GM18951 (cell line): ENCODE measurements around the gene SRC.

ENCODE experiments used
- POLR2A ChIP-seq: IDR thresholded peaks from 4 replicates; pipeline ENCODE4 v1.6.1; 2011; ENCODE audit warnings: mild to moderate bottlenecking; ENCODE audit not compliant: insufficient read length, insufficient read depth; ENCODE audit errors: extremely low read depth
- in situ Hi-C: fragments of 300-500 bp; cut with MboI; formaldehyde crosslinking; loops from one replicate; pipeline ENCODE4 v1.12.0; 2022; ENCODE audit warnings: low sequenced_read_pairs, mixed read lengths, inconsistent platforms; ENCODE audit not compliant: unreplicated experiment

Gene SRC

DNA sequence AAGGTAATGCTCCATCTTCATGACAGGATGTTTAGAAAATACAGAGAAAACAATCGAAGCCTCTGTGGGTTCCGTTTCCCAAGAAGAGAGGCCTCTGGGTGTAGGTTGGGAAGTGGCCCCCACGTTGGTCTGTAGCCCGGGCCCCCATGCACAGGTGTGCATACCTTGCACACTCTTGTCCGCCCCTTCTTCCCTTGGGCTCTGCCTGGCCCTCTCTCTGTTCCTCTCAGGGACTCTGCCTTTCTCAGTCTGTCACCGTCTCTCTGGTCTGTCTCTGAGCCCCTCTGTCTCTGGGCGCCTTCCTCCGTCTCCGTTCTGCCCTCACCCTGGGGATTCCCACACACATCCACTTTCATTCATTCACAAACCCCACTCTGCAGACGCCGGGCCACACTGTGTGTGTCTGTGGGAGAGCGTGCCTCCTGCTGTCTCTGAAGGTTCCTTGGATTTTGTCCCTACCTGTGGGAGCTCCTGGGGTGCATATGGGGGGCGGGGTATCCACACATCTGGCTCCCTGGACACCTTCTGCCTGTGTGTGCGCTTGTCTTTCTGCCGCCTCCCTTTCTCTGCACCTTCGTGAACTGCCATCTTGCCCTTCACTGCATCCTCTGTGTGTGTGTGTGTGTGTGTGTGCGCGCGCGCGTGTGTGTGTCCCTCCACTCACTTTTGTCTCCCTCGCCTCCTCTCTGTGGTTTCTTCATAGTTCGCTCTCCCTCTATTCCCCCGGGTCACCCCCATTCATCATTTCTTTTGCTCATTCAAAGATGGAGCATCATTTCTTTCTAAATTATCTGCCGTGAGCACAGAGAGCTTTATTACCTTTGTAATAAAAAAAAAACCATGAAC lies 75.3 kb downstream of the SRC start:
- in situ Hi-C loops, result no loop called here

DNA sequence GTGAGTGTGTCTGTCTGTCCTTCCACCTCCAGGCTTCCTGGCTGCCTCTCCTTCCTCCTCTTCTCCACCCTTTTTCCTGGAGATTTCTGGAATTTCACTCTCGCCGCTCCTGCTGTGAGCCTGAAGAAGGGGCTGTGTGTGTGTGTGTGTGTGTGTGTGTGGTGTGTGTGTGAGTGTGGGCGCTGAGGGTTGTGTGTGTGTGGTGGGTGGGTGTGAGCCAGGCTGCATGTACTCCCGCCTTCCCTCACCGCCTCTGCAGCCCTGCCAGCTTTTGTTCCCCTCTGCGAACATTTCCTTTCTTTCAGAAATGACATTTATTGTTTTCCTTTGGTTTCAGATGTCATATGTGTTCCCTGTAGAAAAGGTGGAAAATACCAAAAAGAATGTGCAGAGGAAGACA lies 76.0 kb downstream of the SRC start:
- in situ Hi-C loops, result no loop called here
- no peak for TF ChIP-seq POLR2A

More for the DNA sequence above, 75.3 kb downstream of the SRC start:
- TF ChIP-seq POLR2A, result no peak

DNA sequence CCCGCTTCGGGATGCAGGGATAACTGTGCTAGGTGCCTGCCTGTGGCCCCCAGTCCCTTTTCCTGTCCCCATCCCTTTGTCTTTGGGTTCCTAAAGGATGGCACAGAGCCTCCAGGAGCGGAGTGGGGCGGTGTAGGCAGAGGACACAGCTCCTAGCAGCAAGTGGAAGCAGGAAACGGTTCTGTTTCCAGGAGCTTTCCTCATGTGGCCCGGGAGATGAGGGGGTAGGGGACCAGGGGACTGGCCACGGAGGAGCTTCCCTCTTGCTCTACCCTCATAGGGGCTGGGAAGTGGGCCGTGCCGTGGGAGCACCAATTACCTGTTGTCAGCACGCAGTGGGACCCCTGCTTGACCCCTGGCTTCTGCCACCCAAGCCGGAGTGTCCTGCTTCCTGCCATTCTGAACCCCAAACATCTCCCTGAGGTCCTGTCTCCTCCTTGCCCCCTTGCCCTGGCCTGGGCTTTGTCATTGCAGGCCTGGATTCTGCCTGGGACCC lies 76.9 kb downstream of the SRC start:
- in situ Hi-C loops, result no loop called here
- no peak for TF ChIP-seq POLR2A

DNA sequence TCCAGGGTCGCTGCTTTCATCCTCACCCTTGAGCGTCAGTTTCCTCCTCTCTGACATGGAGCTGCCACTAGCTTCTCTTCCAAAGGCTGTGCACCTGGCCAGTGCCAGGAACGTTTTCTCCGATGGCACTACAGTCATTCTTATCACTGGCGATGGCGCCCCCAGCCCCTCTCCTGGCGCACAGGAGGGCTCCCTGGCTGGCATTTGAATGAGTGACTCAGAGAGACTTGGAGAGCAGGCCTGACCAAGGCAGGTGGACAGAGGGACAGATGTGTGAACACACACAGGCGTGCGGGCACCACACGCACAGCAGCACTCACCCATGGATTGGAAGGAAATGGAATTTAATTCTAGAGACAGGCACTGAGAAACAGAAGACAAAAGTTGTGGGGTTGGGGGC lies 77.6 kb downstream of the SRC start:
- TF ChIP-seq POLR2A, result no peak
- in situ Hi-C loops, result no loop called here

DNA sequence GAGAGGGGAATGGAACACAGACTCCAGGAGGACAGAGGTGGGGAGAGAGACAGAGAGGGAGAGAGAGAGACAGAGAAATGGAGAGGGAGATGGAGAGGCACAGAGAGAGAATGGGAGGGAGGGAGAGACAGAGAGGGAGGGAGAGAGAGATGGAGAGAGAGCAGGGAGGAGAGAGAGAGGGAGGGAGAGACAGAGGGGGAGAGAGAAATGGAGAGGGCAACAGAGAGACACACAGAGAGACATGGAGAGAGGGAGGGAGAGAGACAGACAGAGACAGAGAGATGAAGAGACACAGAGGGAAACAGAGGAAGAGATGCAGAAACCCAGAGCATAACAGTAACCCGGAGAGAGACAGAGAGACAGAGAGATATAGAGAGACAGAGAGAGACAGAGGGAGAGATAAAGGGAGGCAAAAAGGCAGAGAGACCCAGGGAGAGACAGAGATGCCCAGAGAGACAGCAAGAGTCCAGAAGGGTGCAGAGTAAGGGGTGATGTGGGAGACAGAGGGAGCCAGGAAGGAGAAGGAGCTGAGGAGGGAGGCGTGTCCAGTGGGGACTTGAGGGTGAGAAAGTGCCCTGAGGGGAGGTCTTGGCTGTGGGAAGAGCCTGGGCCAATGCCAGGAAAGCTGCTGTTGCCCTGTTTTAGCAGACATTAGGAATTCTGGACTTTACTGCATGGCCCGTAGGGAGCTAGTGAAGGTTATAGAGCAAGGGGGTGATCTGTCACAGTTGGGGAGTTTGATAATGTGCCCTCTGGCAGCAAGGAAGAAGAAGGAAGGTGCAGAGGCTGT lies 78.3 kb downstream of the SRC start:
- in situ Hi-C loops, result no loop called here
- no peak for TF ChIP-seq POLR2A

DNA sequence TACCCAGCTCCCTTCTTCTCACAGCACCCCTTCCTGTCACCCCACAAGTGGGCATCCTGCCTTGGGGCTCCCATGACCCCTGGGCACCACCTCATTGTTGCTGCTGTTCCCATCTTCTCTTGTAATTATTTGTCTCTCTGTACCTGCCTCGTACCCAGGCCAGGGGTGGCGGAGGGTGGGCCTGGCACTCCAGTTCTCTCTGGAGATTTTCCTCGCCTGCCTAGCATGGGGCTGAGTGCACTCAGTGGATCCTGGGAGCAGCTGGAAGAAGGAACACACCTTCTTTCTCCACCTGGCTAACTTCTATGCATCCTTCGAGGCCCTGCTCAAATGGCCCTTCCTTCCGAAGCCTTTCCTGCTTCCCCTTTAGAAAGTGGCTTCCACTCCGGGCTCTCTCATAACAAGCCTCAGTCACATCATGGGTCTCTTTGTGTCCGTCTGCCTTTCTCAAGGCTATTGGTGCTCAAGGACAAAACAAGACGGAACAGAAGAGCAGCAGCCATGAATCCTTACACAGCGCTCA lies 79.2 kb downstream of the SRC start:
- in situ Hi-C loops, result no loop called here
- no peak for TF ChIP-seq POLR2A

DNA sequence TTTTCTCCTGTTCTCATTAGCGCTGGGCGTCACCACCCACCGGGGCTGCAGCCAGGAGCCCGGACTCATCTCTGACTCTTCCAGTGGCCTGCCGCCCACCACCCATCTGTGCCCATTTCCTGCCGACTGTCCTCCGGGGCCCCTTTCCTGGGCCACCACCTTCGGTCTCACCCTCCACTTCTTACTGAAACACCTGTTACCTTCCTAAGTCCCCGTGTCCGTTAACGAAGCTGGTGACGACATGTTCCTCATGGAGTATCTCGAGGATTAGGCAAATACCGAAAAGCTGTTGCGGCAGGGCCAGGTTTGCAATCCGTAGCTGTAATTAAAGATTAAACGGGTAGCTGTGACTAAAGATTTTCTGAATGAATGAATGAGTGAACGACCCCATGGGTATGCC lies 80.2 kb downstream of the SRC start:
- in situ Hi-C loops, result no loop called here
- no peak for TF ChIP-seq POLR2A

DNA sequence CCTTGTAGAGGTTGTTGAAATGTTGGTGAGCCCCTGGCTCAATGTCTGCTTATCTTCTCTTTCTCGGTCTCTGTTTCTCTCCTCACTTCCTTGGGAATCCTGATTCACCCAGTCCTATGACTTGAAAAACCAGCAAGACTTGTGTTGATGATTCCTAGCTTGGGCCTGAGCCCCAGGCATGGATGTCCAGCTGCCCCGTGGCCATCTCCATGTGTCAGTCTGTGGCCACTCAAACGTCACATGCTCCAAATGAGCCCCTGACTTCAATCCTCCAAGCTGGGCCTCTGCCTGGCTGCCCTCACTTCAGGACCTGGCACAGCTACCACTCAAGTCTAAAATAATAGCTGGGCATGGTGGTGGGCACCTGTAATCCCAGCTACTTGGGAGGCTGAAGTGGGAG lies 81.0 kb downstream of the SRC start:
- no peak for TF ChIP-seq POLR2A

DNA sequence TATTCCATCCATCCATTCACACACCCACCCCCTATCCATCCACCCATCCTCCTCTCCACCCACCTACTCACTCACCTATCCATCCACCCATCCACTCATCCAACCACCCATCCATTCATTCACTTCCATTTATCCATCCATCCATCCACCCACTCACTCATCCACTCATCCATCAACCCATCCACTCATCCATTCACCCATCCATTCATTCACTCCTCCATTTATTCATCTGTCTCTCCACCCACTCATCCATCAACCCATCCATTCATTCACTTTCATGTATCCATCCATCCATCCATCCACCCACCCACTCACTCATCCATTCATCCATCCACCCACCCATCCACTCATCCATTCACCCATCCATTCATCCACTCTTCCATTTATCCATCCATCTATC lies 84.1 kb downstream of the SRC start:
- in situ Hi-C loops, result no loop called here
- no peak for TF ChIP-seq POLR2A

More for the DNA sequence above, 81.0 kb downstream of the SRC start:
- in situ Hi-C loops, result no loop called here

DNA sequence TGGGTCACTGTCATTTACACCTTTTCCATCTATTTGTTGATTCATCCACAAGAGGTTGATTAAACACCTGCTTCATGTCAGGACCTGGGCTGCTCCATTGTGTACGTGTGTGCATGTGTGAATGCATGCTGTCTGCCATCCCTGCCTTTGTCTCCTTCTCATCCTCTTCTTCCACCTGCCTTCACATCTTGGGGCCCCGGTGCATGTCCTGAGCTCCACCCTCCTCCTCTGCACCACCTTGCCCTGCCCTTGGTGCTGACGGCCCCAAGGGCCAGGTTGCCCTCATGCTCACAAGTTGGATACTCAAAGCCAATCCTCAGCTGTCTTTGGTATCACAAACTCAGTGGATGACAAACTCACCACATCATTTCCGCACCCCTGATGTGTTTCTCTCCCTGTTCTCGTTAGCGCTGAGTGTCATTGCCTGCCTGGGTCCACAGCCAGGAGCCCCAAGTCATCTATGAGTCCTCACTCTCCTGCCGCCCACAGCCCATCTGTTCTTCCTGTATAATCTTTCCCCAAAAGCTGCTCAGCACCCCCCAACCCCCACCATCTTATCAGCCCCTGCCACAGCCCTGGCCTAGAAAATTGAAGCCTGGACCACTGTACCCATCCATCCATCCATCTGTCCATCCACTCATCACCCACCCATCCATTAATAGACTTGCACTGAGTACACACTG lies 85.0 kb downstream of the SRC start:
- no peak for TF ChIP-seq POLR2A
- in situ Hi-C loops, result no loop called here

DNA sequence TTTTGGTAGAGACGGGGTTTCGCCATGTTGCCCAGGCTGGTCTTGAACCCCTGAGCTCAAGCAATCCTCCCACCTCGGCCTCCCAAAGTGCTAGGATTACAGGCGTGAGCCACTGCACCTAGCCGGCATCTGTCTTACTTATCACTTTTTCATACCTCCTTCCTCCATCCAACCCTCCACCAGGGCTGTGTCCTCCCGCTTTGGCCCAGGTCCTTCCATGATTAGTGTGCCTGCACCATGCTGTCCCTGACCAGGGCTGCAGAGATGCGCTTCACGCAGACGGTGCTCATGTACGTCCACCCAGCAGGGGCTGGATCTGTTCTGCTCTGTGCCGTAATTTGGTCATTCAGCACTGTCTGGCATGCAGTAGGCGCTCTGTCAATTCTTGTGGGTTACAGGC lies 85.8 kb downstream of the SRC start:
- in situ Hi-C loops, result no loop called here
- TF ChIP-seq POLR2A, result no peak

DNA sequence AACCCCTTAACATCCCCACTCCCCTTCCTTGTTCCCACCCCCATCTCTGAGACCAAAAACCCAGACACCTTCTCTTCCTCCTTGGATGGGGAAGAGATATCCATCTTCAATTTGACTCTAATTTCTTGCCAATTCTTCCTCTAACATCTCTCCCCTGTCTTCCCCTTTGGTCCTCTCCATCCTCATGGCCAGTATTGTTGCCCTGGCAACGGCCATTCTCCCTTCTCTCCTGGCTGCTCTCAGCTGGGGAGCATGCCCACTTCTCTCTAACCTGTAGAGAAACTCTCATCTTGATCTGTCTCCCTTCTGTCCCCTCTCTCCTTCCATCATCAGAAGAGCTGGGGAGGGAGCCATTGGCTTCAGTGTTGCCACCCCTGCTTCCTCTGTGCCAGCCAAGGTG lies 86.7 kb downstream of the SRC start:
- no peak for TF ChIP-seq POLR2A
- in situ Hi-C loops, result no loop called here

DNA sequence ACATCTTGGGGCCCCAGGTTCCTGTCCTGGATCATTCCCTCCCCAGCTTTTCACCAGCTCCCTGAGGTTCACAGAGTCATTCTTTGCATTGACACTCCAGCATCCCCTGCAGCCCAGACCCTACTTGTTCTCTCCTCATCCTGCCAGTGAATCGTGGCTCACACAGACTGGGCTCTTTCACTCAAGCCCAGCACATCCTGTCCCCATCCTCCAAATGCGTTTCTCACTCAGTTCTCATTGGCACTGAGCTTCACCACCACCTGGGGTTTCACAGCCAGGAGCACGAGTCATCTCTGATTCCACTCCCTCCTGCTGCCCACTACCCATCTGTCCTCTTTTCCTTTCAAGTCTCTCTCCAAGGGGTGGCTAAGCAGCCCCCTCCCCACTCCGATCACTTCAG lies 89.7 kb downstream of the SRC start:
- no peak for TF ChIP-seq POLR2A
- in situ Hi-C loops, result no loop called here
